GM23338 (cell line): ENCODE results near the gene TCP11. TPM values are rescaled to one million over a fixed set of nuclear protein-coding genes. Genes with fewer than 3 reads are reported as not detected.

Source experiments
- ATAC-seq: fragments of 200-7000 bp; cut with Tn5 transposase; 3 replicates; pipeline ENCODE4 v1.9.1; 2020
- DNase-seq: peaks from one replicate; pipeline ENCODE4 v3.0.0-alpha.2; 2015; ENCODE audit warnings: low spot score
- H2AFZ ChIP-seq: fragments of 200-600 bp; sonication (generic); 2 replicates; pipeline ENCODE4 v1.8.0; 2016; ENCODE audit warnings: antibody characterized with exemption, mild to moderate bottlenecking, moderate library complexity
- H3F3A ChIP-seq: fragments of 200-600 bp; sonication (generic); replicated peaks from 2 replicates; pipeline ENCODE4 v1.8.0; 2017; ENCODE audit warnings: antibody characterized with exemption, mixed run types, low read depth
- H3K27ac ChIP-seq: fragments of 200-600 bp; sonication (generic); 2 replicates; pipeline ENCODE4 v1.6.1; 2016; ENCODE audit warnings: low read depth
- H3K27me3 ChIP-seq: fragments of 200-600 bp; sonication (generic); 2 replicates; pipeline ENCODE4 v1.8.0; 2016; ENCODE audit warnings: mild to moderate bottlenecking, mixed run types, moderate library complexity; ENCODE audit not compliant: insufficient read depth
- H3K36me3 ChIP-seq: fragments of 200-600 bp; sonication (generic); 2 replicates; pipeline ENCODE4 v1.8.0; 2016; ENCODE audit warnings: mild to moderate bottlenecking; ENCODE audit not compliant: insufficient read depth
- H3K4me1 ChIP-seq: fragments of 200-600 bp; sonication (generic); 2 replicates; pipeline ENCODE4 v1.8.0; 2016; ENCODE audit warnings: mild to moderate bottlenecking, moderate library complexity; ENCODE audit not compliant: insufficient read depth
- H3K4me2 ChIP-seq: fragments of 200-600 bp; sonication (generic); 2 replicates; pipeline ENCODE4 v1.7.1; 2017; ENCODE audit warnings: mixed run types
- H3K4me3 ChIP-seq: fragments of 200-600 bp; sonication (generic); 2 replicates; pipeline ENCODE4 v1.6.1; 2016; ENCODE audit warnings: mixed run types
- H3K79me2 ChIP-seq: fragments of 200-600 bp; sonication (generic); replicated peaks from 2 replicates; pipeline ENCODE4 v1.8.0; 2017; ENCODE audit warnings: mild to moderate bottlenecking; ENCODE audit not compliant: insufficient read depth
- H3K9me2 ChIP-seq: fragments of 200-600 bp; sonication (generic); 2 replicates; pipeline ENCODE4 v1.8.0; 2017; ENCODE audit not compliant: insufficient read depth
- H4K20me1 ChIP-seq: fragments of 200-600 bp; sonication (generic); replicated peaks from 2 replicates; pipeline ENCODE4 v1.8.0; 2017; ENCODE audit warnings: mild to moderate bottlenecking; ENCODE audit not compliant: insufficient read depth
- H3K27ac Mint-ChIP-seq: 2 replicates; pipeline ENCODE4 v1.8.0; 2020; ENCODE audit warnings: inconsistent platforms, mild to moderate bottlenecking, moderate library complexity, mixed read lengths
- H3K27me3 Mint-ChIP-seq: 3 replicates; pipeline ENCODE4 v1.8.0; 2022; ENCODE audit warnings: low read depth, mild to moderate bottlenecking, moderate library complexity, mixed read lengths, inconsistent platforms; ENCODE audit not compliant: insufficient read depth, poor library complexity
- H3K36me3 Mint-ChIP-seq: 3 replicates; pipeline ENCODE4 v1.8.0; 2021; ENCODE audit warnings: low read depth, mild to moderate bottlenecking, inconsistent platforms, moderate library complexity, mixed read lengths
- H3K4me1 Mint-ChIP-seq: 3 replicates; pipeline ENCODE4 v1.8.0; 2020; ENCODE audit warnings: mild to moderate bottlenecking, inconsistent platforms, mixed read lengths
- H3K4me3 Mint-ChIP-seq: 3 replicates; pipeline ENCODE4 v1.8.0; 2021; ENCODE audit warnings: moderate library complexity, mild to moderate bottlenecking, inconsistent platforms, mixed read lengths
- H3K9me3 Mint-ChIP-seq: 3 replicates; pipeline ENCODE4 v1.8.0; 2020; ENCODE audit warnings: moderate library complexity, mild to moderate bottlenecking, inconsistent platforms, mixed read lengths
- ETS1 ChIP-seq: IDR thresholded peaks from 2 replicates; pipeline ENCODE4 v1.6.1; 2016; ENCODE audit warnings: antibody characterized with exemption
- EZH2phosphoT487 ChIP-seq: fragments of 200-600 bp; sonication (generic); IDR thresholded peaks from one replicate; pipeline ENCODE4 v1.8.1; 2018; ENCODE audit warnings: antibody characterized with exemption; ENCODE audit not compliant: unreplicated experiment
- JUNB ChIP-seq: IDR thresholded peaks from one replicate; pipeline ENCODE4 v1.6.1; 2016; ENCODE audit warnings: antibody characterized with exemption; ENCODE audit not compliant: unreplicated experiment
- NANOG ChIP-seq: IDR thresholded peaks from 2 replicates; pipeline ENCODE4 v1.6.1; 2016; ENCODE audit warnings: antibody characterized with exemption, borderline replicate concordance
- STAT1 ChIP-seq: IDR thresholded peaks from one replicate; pipeline ENCODE4 v1.6.1; 2016; ENCODE audit warnings: antibody characterized with exemption; ENCODE audit not compliant: unreplicated experiment
- ZNF331 ChIP-seq: fragments of 250-450 bp; sonication (Bioruptor Pico); IDR thresholded peaks from 2 replicates; pipeline ENCODE4 v1.5.0; 2020; ENCODE audit warnings: low read depth, mild to moderate bottlenecking, moderate library complexity
- polyA plus RNA-seq: library from polyadenylated mRNA; unstranded; fragments of >200 nt; fragmentation: Nextera tagmentation; extraction: Ambion mirVana; gene quantifications from 2 replicates; pipeline ENCODE4 v1.2.1, GENCODE V29; 2016
- total RNA-seq: library from RNA; depleted of rRNA; stranded (reverse); fragments of >200 nt; shearing (Covaris generic); gene quantifications from 2 replicates; pipeline ENCODE4 v1.2.3, GENCODE V29; 2014
- TF ChIP-seq, protein P1 (sequence below): IDR thresholded peaks from one replicate; pipeline ENCODE4 v1.6.1; 2018; ENCODE audit warnings: antibody characterized with exemption; ENCODE audit not compliant: unreplicated experiment
- TF ChIP-seq, protein P2 (sequence below), 2 experiments: fragments of 200-600 bp in 1 of 2; sonication (generic) in 1 of 2; conservative IDR thresholded peaks; 2 replicates each; pipeline versions ENCODE4 v1.5.1 to v1.6.1; 2016 to 2017; ENCODE audit warnings: antibody characterized with exemption in 2 of 2, low read depth in 2 of 2, mild to moderate bottlenecking in 2 of 2, moderate library complexity in 1 of 2

TCP11 gene
- total and polyA plus RNA-seq, 2 experiments from 2014 or later, result not detected

GRCh38 chr6:35083507-35083906, 57.6 kb downstream of the TCP11 start:
- Mint-ChIP-seq H3K9me3 (no peaks in the 10 kb centered on the region), H3K27me3 (peaks cover 13% of the 10 kb centered on the region), H3K27ac (no peak overlapping the region), H3K4me1 (peaks cover 18% of the 10 kb centered on the region), H3K4me3 (no peak overlapping the region), H3K36me3 (peaks cover 43% of the 10 kb centered on the region)
- no peaks in the 10 kb centered on the region for H3K4me1 ChIP-seq
- no peak overlapping the region for H2AFZ ChIP-seq
- no peak for TF ChIP-seq EZH2phosphoT487
- TF ChIP-seq JUNB, result no peak
- no peak overlapping the region for H3K27ac ChIP-seq
- DNase-seq (no peak), ATAC-seq (no peak)
- no peaks in the 10 kb centered on the region for H3K9me2 ChIP-seq
- H3K4me2 ChIP-seq, result no peak overlapping the region
- H4K20me1 ChIP-seq, result no peaks in the 10 kb centered on the region; the same call in 1 of the 2 replicates
- no peaks in the 10 kb centered on the region for H3F3A ChIP-seq
- H3K36me3 ChIP-seq, result peaks cover 3% of the 10 kb centered on the region; the same call in 1 of the 2 replicates
- no peaks in the 10 kb centered on the region for H3K79me2 ChIP-seq
- no peaks in the 10 kb centered on the region for H3K27me3 ChIP-seq
- H3K4me3 ChIP-seq, result no peak overlapping the region

DNA sequence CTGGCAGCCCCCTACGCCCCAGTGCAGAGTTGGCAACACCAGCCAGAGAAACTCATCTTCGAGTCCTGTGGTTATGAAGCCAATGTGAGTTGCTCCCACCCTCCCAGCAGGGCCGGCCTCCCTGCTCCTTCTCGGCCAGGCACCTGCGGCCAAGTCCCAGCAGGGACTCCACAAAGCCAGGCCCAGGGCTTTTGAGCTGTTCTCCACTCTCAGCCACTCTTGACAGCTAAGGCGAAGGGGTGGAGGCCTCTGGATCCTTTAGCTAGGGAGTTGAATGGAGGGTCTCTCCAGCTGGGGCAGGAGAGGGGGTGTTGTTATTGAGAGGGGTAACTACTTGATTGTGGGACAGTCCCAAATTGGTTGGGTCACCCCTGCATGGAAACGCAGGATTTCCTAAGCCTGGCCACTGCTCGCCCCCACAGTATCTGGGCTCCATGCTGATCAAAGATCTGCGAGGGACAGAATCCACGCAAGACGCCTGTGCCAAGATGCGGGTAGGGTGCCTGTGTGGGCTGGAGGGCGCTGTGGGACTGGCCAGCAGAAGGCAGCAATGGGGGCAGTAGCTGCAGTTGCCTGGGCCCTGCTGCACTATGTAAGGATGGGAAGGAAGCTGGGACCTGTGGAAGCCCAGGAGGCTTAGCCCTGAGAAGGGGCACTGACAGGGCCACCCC, 58.3 kb downstream of the TCP11 start:
- H3K79me2 ChIP-seq, result no peaks in the 10 kb centered on the region
- H3K4me1 ChIP-seq, result no peaks in the 10 kb centered on the region
- peaks cover 3% of the 10 kb centered on the region; the same call in 1 of the 2 replicates for H3K36me3 ChIP-seq
- Mint-ChIP-seq H3K4me1 (peaks cover 18% of the 10 kb centered on the region), H3K27ac (0 out of 2 replicates have a peak overlapping the region, but pooled peaks have one; percentile 88), H3K9me3 (no peaks in the 10 kb centered on the region), H3K4me3 (no peak overlapping the region), H3K27me3 (peaks cover 13% of the 10 kb centered on the region), H3K36me3 (peaks cover 41% of the 10 kb centered on the region)
- no peak overlapping the region for H3K27ac ChIP-seq
- no peak overlapping the region for H2AFZ ChIP-seq
- no peak for DNase-seq
- TF ChIP-seq ZNF331 (CRISPR knock-in tag) (no peak), ETS1 (no peak), EZH2phosphoT487 (no peak), NANOG (no peak), STAT1 (no peak)
- TF ChIP-seq, protein P1, sequence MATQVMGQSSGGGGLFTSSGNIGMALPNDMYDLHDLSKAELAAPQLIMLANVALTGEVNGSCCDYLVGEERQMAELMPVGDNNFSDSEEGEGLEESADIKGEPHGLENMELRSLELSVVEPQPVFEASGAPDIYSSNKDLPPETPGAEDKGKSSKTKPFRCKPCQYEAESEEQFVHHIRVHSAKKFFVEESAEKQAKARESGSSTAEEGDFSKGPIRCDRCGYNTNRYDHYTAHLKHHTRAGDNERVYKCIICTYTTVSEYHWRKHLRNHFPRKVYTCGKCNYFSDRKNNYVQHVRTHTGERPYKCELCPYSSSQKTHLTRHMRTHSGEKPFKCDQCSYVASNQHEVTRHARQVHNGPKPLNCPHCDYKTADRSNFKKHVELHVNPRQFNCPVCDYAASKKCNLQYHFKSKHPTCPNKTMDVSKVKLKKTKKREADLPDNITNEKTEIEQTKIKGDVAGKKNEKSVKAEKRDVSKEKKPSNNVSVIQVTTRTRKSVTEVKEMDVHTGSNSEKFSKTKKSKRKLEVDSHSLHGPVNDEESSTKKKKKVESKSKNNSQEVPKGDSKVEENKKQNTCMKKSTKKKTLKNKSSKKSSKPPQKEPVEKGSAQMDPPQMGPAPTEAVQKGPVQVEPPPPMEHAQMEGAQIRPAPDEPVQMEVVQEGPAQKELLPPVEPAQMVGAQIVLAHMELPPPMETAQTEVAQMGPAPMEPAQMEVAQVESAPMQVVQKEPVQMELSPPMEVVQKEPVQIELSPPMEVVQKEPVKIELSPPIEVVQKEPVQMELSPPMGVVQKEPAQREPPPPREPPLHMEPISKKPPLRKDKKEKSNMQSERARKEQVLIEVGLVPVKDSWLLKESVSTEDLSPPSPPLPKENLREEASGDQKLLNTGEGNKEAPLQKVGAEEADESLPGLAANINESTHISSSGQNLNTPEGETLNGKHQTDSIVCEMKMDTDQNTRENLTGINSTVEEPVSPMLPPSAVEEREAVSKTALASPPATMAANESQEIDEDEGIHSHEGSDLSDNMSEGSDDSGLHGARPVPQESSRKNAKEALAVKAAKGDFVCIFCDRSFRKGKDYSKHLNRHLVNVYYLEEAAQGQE, result no peak
- TF ChIP-seq, protein P2, sequence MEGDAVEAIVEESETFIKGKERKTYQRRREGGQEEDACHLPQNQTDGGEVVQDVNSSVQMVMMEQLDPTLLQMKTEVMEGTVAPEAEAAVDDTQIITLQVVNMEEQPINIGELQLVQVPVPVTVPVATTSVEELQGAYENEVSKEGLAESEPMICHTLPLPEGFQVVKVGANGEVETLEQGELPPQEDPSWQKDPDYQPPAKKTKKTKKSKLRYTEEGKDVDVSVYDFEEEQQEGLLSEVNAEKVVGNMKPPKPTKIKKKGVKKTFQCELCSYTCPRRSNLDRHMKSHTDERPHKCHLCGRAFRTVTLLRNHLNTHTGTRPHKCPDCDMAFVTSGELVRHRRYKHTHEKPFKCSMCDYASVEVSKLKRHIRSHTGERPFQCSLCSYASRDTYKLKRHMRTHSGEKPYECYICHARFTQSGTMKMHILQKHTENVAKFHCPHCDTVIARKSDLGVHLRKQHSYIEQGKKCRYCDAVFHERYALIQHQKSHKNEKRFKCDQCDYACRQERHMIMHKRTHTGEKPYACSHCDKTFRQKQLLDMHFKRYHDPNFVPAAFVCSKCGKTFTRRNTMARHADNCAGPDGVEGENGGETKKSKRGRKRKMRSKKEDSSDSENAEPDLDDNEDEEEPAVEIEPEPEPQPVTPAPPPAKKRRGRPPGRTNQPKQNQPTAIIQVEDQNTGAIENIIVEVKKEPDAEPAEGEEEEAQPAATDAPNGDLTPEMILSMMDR (conservative IDR thresholded peaks at IDR 0.05; ENCODE audit: low read depth in 2 of 2), result 0 out of 4 replicates have a peak, but pooled peaks of 1 of the 2 experiments have one; percentile 8
- no peak for ATAC-seq
- no peaks in the 10 kb centered on the region for H3F3A ChIP-seq
- H4K20me1 ChIP-seq, result no peaks in the 10 kb centered on the region; the same call in 1 of the 2 replicates
- no peaks in the 10 kb centered on the region for H3K27me3 ChIP-seq
- no peak overlapping the region for H3K4me3 ChIP-seq
- no peak overlapping the region for H3K4me2 ChIP-seq
- H3K9me2 ChIP-seq, result no peaks in the 10 kb centered on the region
